ENCODE data around the gene CENPO. TPM values are rescaled to one million over a fixed set of nuclear protein-coding genes. Genes with fewer than 3 reads are reported as not detected.

The CENPO gene
- 9.4 and 23.8 TPM in 2 replicates for total RNA-seq

GRCh38 chr2:24792874-24793760 is at the start of gene CENPO, which contains the start of gene PTRHD1:
TSS of gene CENPO (plus strand) at chr2:24793425. CDS start at chr2:24793920, 495 bp downstream.
TSS of gene PTRHD1 (minus strand) at chr2:24793391. CDS start at chr2:24793377, 14 bp downstream.

Other genes with a start within 250 kb of the CENPO start
- gene PTRHD1, start within 50 bp of the CENPO start, total RNA-seq = 45.1 and 46.9 TPM in 2 replicates
- 26.5 and 71.5 TPM in 2 replicates for gene ADCY3, start 126.8 kb downstream of the CENPO start, total RNA-seq
- 1.4 and 2.1 TPM in 2 replicates for gene DNAJC27, start 178.5 kb downstream of the CENPO start, total RNA-seq
- gene EFR3B, start 248.7 kb downstream of the CENPO start, total RNA-seq = 0.40 and 0.78 TPM in 2 replicates